Thoracic aorta (tissue), 2 donors: ENCODE data around the gene LPAR1. TPM values are rescaled to one million over a fixed set of nuclear protein-coding genes. Genes with fewer than 3 reads are reported as not detected.

Source experiments
- ATAC-seq: fragments of 150-250 bp; one replicate; pipeline ENCODE4 v1.8.0; 2017; ENCODE audit warnings: low read depth; ENCODE audit not compliant: insufficient number of reproducible peaks, low FRiP score
- DNase-seq: peaks from one replicate; pipeline ENCODE4 v3.0.0-alpha.2; 2020; ENCODE audit warnings: low spot score
- H3K27ac ChIP-seq, 2 donors: fragments of 200-600 bp; sonication (generic); 1 replicate in 1 of 2; 2 replicates in 1 of 2; pipeline ENCODE4 v1.5.1; 2016; ENCODE audit warnings: mild to moderate bottlenecking in 2 of 2, moderate library complexity in 2 of 2
- H3K27me3 ChIP-seq: fragments of 200-600 bp; sonication (generic); replicated peaks from 2 replicates; pipeline ENCODE4 v1.6.0; 2016; ENCODE audit warnings: mild to moderate bottlenecking; ENCODE audit not compliant: insufficient read depth
- H3K36me3 ChIP-seq: fragments of 200-600 bp; sonication (generic); one replicate; pipeline ENCODE4 v1.5.1; 2016
- H3K4me1 ChIP-seq, 2 donors: fragments of 200-600 bp; sonication (generic); 1 replicate in 1 of 2; 2 replicates in 1 of 2; pipeline versions ENCODE4 v1.5.1 to v1.6.0; 2016; ENCODE audit warnings: low read depth in 2 of 2, mild to moderate bottlenecking in 1 of 2; ENCODE audit not compliant: control insufficient read depth in 1 of 2
- H3K4me3 ChIP-seq: fragments of 200-600 bp; sonication (generic); 2 replicates; pipeline ENCODE4 v1.5.1; 2016; ENCODE audit warnings: mild to moderate bottlenecking
- H3K9me3 ChIP-seq: fragments of 200-600 bp; sonication (generic); 2 replicates; pipeline ENCODE4 v1.5.1; 2016
- total RNA-seq, 2 donors: library from RNA; depleted of rRNA; stranded (reverse); fragments of >200 nt; gene quantifications; one replicate each; pipeline versions ENCODE4 v1.1.0 to v1.2.3, GENCODE V29; 2016
- TF ChIP-seq, protein P1 (sequence below): fragments of 200-600 bp; sonication (generic); IDR thresholded peaks from one replicate; pipeline ENCODE4 v1.5.1; 2019; ENCODE audit warnings: antibody characterized with exemption

LPAR1 gene
- total RNA-seq, 2 donors from 2014 or later = 85.1 to 94.0 TPM

GRCh38 chr9:110919050-110919435, 119.2 kb downstream of the LPAR1 start:
- no peak for ATAC-seq
- Histone ChIP-seq H3K4me1 (peaks cover 18 to 51% of the 10 kb centered on the region in 2 donors), H3K36me3 (no peaks in the 10 kb centered on the region), H3K4me3 (no peak overlapping the region), H3K27ac (peak overlapping the region in 1 of 2 donors; percentile 39), H3K27me3 (no peaks in the 10 kb centered on the region), H3K9me3 (no peaks in the 10 kb centered on the region)
- TF ChIP-seq, protein P1, sequence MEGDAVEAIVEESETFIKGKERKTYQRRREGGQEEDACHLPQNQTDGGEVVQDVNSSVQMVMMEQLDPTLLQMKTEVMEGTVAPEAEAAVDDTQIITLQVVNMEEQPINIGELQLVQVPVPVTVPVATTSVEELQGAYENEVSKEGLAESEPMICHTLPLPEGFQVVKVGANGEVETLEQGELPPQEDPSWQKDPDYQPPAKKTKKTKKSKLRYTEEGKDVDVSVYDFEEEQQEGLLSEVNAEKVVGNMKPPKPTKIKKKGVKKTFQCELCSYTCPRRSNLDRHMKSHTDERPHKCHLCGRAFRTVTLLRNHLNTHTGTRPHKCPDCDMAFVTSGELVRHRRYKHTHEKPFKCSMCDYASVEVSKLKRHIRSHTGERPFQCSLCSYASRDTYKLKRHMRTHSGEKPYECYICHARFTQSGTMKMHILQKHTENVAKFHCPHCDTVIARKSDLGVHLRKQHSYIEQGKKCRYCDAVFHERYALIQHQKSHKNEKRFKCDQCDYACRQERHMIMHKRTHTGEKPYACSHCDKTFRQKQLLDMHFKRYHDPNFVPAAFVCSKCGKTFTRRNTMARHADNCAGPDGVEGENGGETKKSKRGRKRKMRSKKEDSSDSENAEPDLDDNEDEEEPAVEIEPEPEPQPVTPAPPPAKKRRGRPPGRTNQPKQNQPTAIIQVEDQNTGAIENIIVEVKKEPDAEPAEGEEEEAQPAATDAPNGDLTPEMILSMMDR = no peak
- no peak for DNase-seq

DNA sequence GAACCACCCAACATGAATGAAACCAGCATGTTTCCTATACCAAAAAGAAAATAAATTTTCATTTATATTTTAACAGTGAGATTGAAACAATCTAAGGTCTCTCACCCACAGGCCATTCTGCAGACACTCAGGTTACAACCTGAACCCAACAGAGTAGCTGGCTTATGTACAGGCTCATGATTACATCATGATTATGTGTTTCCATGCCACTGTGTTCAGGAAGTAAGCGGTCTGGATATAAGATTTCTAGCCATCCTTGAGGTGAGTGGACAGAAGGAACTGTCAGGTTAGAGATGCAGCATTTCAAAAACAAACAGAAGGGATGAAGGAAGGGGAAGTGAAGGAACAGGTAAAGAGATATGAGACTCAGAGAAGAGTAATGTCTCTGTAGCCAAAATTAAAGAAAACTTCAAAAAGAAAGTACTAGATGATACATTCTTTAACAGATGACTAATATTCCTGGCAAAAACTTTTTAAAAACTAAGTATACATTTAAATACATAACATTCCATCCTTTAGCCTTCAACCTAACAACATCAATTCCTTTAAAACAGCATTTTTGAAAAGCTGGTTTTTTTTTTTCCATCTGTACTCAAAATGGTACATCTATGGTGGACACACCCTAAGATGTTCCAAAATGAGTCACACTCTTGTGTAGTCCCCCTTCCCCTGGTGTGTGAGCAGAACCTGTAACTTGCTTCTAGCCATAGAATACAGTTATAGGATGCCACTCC, 119.8 kb downstream of the LPAR1 start:
- Histone ChIP-seq H3K4me1 (peaks cover 18 to 56% of the 10 kb centered on the region in 2 donors), H3K36me3 (no peaks in the 10 kb centered on the region), H3K27ac (peak overlapping the region in 1 of 2 donors; percentile 39), H3K9me3 (no peaks in the 10 kb centered on the region), H3K4me3 (no peak overlapping the region), H3K27me3 (no peaks in the 10 kb centered on the region)
- ATAC-seq (no peak), DNase-seq (no peak)
- TF ChIP-seq, protein P1 = no peak

GRCh38 chr9:110916403-110916802, 121.9 kb downstream of the LPAR1 start:
- Histone ChIP-seq H3K27ac (no peak overlapping the region), H3K4me3 (no peak overlapping the region), H3K4me1 (peaks cover 19 to 73% of the 10 kb centered on the region in 2 donors), H3K36me3 (no peaks in the 10 kb centered on the region), H3K9me3 (no peaks in the 10 kb centered on the region), H3K27me3 (no peaks in the 10 kb centered on the region)
- ATAC-seq (no peak), DNase-seq (no peak)
- TF ChIP-seq, protein P1 = no peak

DNA sequence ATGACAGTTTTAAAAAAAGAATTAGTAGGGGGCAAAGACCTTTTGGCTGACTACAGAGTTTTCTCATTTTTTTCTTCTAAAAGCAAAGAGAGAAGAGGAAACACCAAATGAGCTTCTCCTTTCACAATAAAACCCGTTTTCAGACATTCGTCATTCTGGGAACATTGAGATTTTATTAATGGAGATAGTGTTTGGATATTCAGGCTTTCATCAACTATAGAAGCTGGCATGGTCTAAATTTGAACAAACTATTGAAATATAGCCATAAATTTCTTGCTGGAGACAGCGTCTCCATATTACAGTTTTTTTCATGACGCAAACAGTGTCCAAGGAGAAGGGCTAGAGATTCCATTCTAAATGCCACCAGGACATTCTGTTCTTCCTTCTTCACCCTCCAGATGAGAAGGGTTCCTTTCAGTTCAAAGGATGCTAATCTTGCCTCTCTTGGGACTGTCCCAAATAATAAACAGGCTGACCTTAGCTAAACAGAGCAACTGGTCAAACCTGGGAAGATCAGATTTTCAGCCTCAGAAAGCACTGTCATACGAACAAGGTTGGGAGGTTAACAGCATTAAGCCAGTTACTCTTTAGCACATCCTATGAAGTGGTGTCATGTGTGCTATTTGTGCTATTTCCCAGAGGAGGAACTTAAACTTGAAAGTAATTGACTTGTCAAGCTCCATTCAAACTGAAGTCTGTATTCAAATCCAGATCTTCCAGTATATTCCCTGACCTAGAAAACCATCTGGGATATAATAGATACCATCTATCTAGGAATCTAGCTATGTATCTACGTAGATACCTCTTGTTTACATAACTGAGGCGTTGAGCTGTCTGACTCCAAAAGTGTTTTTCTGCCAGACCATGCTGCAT, 125.6 kb downstream of the LPAR1 start:
- ATAC-seq = no peak
- no peak for DNase-seq
- H3K27ac ChIP-seq = peak overlapping the region; percentile 65 to 72

More for the DNA sequence above, 125.6 kb downstream of the LPAR1 start:
- peaks cover 12% of the 10 kb centered on the region for H3K9me3 ChIP-seq
- H3K4me1 ChIP-seq = peaks cover 6 to 53% of the 10 kb centered on the region in 2 donors
- TF ChIP-seq, protein P1 = no peak
- H3K4me3 ChIP-seq = peak overlapping the region; percentile 32
- no peaks in the 10 kb centered on the region for H3K36me3 ChIP-seq
- H3K27me3 ChIP-seq = no peaks in the 10 kb centered on the region
